Panc1 (cell line): Measurements from ENCODE around the gene B4GALT2.

Experiments
- CTCF ChIP-seq: fragments of 450-650 bp; IDR thresholded peaks from 2 replicates; pipeline ENCODE4 v1.5.1; 2017; ENCODE audit warnings: mild to moderate bottlenecking
- POLR2AphosphoS5 ChIP-seq: IDR thresholded peaks from 2 replicates; pipeline ENCODE4 v1.6.1; 2012; ENCODE audit warnings: mild to moderate bottlenecking, low read depth, low read length, moderate library complexity
- SIN3A ChIP-seq: IDR thresholded peaks from 2 replicates; pipeline ENCODE4 v1.6.1; 2012; ENCODE audit warnings: low read depth, mild to moderate bottlenecking, low read length, moderate library complexity, borderline replicate concordance; ENCODE audit not compliant: insufficient read depth
- TCF7L2 ChIP-seq: IDR thresholded peaks from 2 replicates; pipeline ENCODE4 v1.6.1; 2011; ENCODE audit warnings: mild to moderate bottlenecking, low read depth, low read length, inconsistent platforms

GRCh38 chr1:43956234-43956633 lies 22.8 kb upstream of the B4GALT2 start:
- TF ChIP-seq POLR2AphosphoS5 = no peak
- no peak for TF ChIP-seq CTCF
- TF ChIP-seq TCF7L2 = no peak
- TF ChIP-seq SIN3A = no peak
